ENCODE results near the gene GGT6.

The GGT6 gene

DNA sequence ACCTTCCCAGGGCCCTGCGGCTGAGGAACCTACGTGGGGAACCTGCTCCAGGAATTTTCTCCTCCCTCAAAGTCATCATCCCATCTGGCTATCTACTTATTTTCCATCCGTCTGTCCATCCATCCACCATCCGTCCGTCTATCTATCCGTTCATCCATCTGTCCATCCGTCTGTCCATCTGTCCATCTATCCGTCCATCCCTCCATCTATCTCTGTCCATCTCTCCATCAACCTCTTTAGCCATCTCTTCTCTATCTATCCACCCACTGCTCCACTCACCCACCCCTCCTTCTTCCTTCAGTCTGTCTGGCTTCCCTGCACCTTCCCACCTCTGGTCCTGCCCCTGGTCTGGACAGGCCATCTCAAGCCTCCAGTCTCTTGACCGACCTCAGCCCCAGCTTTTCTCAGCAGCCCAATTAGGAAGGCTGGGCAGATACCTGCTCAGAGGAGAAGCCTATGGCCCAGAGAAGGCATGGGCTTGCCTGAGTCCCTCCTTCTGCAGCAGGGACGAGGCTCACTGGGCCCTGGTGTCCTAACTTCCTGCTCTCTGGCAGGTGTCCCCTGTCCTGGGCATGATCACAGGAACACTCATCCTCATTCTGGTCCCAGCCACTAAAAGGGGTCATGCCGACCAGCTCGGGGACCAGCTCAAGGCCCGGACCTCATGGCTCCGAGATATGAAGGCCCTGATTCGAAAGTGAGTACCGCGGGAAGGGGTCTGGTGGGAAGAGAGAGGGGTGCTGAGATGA is 28.2 kb downstream of the GGT6 start:
- peaks cover 21% of the 10 kb centered on the region for H3K4me1 Mint-ChIP-seq

GRCh38 chr17:4530799-4531730 is 29.3 kb downstream of the GGT6 start:
- no peak overlapping the region for H3K27ac Mint-ChIP-seq
- peaks cover 10% of the 10 kb centered on the region for H3K27me3 Mint-ChIP-seq (ENCODE audit: low read depth)
- H3K4me3 Mint-ChIP-seq, result no peak overlapping the region
- H3K4me1 Mint-ChIP-seq, result peaks cover 30% of the 10 kb centered on the region
- H3K36me3 Mint-ChIP-seq (ENCODE audit: low read depth), result no peaks in the 10 kb centered on the region
- H3K9me3 Mint-ChIP-seq, result no peaks in the 10 kb centered on the region
- TF ChIP-seq, protein P1, sequence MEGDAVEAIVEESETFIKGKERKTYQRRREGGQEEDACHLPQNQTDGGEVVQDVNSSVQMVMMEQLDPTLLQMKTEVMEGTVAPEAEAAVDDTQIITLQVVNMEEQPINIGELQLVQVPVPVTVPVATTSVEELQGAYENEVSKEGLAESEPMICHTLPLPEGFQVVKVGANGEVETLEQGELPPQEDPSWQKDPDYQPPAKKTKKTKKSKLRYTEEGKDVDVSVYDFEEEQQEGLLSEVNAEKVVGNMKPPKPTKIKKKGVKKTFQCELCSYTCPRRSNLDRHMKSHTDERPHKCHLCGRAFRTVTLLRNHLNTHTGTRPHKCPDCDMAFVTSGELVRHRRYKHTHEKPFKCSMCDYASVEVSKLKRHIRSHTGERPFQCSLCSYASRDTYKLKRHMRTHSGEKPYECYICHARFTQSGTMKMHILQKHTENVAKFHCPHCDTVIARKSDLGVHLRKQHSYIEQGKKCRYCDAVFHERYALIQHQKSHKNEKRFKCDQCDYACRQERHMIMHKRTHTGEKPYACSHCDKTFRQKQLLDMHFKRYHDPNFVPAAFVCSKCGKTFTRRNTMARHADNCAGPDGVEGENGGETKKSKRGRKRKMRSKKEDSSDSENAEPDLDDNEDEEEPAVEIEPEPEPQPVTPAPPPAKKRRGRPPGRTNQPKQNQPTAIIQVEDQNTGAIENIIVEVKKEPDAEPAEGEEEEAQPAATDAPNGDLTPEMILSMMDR (IDR thresholded peaks at IDR 0.05; ENCODE audit: unreplicated experiment in 3 of 3), result no peak

More for the DNA sequence above, 28.2 kb downstream of the GGT6 start:
- no peaks in the 10 kb centered on the region for H3K36me3 Mint-ChIP-seq (ENCODE audit: low read depth)
- peaks cover 10% of the 10 kb centered on the region for H3K27me3 Mint-ChIP-seq (ENCODE audit: low read depth)
- H3K4me3 Mint-ChIP-seq, result no peak overlapping the region
- H3K9me3 Mint-ChIP-seq, result no peaks in the 10 kb centered on the region
- TF ChIP-seq, protein P1 (IDR thresholded peaks at IDR 0.05; ENCODE audit: unreplicated experiment in 3 of 3), result no peak
- H3K27ac Mint-ChIP-seq, result peak overlapping the region; percentile 5 to 59 (median 19)

DNA sequence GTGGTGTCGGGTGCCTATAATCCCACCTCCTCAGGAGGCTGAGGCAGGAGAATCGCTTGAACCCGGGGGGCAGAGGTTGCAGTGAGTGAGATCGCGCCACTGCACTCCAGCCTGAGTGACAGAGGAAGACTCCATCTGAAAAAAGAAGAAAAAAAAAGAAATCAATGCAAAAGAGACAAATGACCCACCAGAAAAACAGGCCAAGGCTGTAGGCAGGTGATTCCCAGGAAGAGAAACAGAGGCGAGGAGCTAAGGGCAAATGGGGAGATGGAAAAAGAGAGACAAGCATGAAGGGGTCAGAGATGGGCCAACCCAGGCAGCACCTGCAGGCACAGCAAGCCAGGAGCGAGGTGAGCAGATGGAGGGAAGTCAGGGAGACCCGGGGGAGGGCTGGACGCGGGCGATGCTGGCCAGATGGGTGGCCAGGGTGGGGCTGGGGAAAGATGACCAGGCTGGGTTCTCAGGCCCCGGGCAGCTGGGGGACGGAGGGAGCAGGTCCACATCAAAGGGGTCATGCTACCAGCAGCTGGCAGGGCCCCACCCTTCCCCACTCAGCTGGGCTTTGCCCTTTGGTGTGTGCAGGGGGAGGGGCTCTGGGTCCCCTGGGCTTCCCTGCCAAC is 30.7 kb downstream of the GGT6 start:
- TF ChIP-seq, protein P1 (IDR thresholded peaks at IDR 0.05; ENCODE audit: unreplicated experiment in 3 of 3), result no peak
- Mint-ChIP-seq H3K27ac (peak overlapping the region in 2 of 3 experiments; percentile 20 to 41), H3K4me1 (peaks cover 25% of the 10 kb centered on the region)

GRCh38 chr17:4527566-4528125 is 32.7 kb downstream of the GGT6 start:
- TF ChIP-seq, protein P1 (IDR thresholded peaks at IDR 0.05; ENCODE audit: unreplicated experiment in 3 of 3), result no peak
- Mint-ChIP-seq H3K36me3 (ENCODE audit: low read depth) (no peaks in the 10 kb centered on the region), H3K4me3 (no peak overlapping the region), H3K9me3 (no peaks in the 10 kb centered on the region), H3K4me1 (peaks cover 36% of the 10 kb centered on the region), H3K27me3 (ENCODE audit: low read depth) (peaks cover 9% of the 10 kb centered on the region), H3K27ac (peak overlapping the region in 2 of 3 experiments; percentile 59 to 68)

More for the DNA sequence above, 30.7 kb downstream of the GGT6 start:
- H3K4me3 Mint-ChIP-seq, result no peak overlapping the region
- H3K27me3 Mint-ChIP-seq (ENCODE audit: low read depth), result peaks cover 10% of the 10 kb centered on the region
- H3K36me3 Mint-ChIP-seq (ENCODE audit: low read depth), result no peaks in the 10 kb centered on the region
- no peaks in the 10 kb centered on the region for H3K9me3 Mint-ChIP-seq

DNA sequence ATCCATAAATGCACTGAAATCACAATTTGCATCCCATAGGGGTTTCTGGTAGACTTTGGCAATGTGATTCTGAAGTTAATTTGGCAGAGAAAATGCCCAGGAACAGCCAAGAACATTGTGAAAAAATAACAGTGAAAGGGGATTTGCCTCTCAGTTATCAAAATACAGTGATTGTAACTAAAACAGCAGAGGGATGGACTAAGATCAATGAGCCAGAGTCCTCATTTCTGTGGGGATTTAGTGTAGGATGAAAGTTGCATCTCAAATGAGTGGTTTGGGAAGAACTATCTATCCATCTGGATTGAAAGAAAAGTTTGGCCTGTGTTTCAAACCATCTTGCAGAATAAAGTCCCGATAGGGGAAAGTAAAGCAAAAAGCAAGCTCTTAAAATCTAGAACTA is 33.2 kb downstream of the GGT6 start:
- TF ChIP-seq, protein P1 (IDR thresholded peaks at IDR 0.05; ENCODE audit: unreplicated experiment in 3 of 3), result no peak
- H3K27me3 Mint-ChIP-seq (ENCODE audit: low read depth), result peaks cover 9% of the 10 kb centered on the region
- H3K27ac Mint-ChIP-seq, result peak overlapping the region in 2 of 3 experiments; percentile 59 to 68
- peaks cover 37% of the 10 kb centered on the region for H3K4me1 Mint-ChIP-seq
- no peaks in the 10 kb centered on the region for H3K9me3 Mint-ChIP-seq
- H3K36me3 Mint-ChIP-seq (ENCODE audit: low read depth), result no peaks in the 10 kb centered on the region
- no peak overlapping the region for H3K4me3 Mint-ChIP-seq
